SH-SY5Y (cell line): Measurements from ENCODE around the gene SHANK2.

Experiments
- GATA2 ChIP-seq: IDR thresholded peaks from 2 replicates; pipeline ENCODE4 v1.6.1; 2011; ENCODE audit warnings: mild to moderate bottlenecking, low read depth, low read length
- GATA3 ChIP-seq: IDR thresholded peaks from 2 replicates; pipeline ENCODE4 v1.6.1; 2011; ENCODE audit warnings: low read depth, mild to moderate bottlenecking, low read length, moderate library complexity

DNA sequence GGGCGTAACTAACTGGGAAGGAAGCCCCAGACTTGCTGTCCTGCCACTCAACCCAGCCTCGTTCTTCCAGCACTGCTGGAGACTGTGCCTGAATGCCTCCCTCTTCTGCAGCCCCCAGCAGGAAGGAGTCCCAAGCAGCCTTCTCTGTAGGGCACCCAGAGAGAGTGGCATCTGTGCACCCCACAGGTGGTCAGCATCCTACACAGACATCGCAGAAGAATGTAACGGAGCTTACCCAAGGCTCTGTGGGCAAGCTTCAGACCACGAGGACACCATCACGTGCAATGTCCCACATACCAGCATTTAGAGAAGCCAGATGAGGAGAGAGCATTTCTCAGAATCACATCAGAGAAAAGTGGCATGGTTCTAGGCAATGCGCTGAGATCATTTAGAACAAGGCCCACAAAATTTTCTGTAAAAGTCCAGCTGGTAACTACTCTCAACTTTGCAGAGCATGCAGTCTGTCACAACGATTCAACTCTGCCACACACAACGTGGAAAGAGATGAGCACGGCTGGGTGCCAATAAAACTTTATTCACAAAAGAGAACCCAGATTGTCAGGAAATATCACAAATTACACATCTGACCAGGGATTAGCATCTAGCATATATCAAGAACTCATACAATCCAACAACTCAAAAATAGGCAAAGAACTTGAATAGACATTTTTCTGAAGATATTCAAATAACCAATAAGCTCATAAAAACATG lies 33.4 kb downstream of the SHANK2 start:
- TF ChIP-seq GATA3 (no peak), GATA2 (no peak)
